ENCODE measurements around the gene MCM3AP.
A peak's percentile ranks its signal among the peaks of the same experiment; 100 is the strongest.
"Not testable (repeated sequence)": the region's sequence is repeated elsewhere in the genome, so short reads cannot be mapped to it uniquely, and the experiment has no call there.

Gene MCM3AP

DNA sequence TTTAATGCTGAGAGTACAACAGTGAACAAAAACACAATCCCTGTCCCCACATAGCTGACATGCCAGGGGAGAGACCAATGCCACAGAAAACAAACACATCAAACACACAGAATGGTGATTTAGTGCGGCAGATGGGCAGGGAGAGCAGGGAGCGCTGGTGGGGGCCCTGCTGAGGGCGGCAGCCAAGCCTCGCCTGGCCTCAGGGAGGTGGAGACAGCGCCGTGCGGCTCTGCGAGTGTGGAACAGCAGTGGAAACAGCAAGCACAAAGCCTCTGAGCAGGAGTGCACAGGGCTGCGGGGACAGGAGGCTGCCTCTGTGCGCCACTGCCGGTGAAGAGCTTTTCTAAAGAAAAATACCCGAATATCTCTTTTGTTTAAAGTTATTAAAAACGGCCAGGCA is 17.0 kb downstream of the MCM3AP start:
- no peak for ATAC-seq

DNA sequence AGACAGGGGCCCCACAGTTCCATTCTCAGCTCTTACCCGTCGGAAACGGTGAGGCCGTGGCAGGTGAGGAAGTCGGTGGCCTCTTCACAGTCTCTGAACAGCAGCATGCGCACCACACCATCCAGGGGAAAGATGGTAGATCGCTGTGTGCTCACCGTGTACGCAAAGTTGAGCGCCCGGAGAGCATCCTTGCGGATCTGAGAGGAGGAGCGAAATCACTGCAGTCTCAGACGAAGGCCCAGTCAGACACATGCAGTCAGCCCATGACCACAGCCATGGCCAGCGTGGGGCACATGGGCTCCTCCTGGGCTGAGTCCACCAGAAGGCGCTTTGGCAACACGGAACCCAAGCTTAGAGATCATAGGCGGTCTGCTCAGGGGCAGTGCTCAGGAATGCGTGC is 18.5 kb downstream of the MCM3AP start:
- no peak for ATAC-seq

DNA sequence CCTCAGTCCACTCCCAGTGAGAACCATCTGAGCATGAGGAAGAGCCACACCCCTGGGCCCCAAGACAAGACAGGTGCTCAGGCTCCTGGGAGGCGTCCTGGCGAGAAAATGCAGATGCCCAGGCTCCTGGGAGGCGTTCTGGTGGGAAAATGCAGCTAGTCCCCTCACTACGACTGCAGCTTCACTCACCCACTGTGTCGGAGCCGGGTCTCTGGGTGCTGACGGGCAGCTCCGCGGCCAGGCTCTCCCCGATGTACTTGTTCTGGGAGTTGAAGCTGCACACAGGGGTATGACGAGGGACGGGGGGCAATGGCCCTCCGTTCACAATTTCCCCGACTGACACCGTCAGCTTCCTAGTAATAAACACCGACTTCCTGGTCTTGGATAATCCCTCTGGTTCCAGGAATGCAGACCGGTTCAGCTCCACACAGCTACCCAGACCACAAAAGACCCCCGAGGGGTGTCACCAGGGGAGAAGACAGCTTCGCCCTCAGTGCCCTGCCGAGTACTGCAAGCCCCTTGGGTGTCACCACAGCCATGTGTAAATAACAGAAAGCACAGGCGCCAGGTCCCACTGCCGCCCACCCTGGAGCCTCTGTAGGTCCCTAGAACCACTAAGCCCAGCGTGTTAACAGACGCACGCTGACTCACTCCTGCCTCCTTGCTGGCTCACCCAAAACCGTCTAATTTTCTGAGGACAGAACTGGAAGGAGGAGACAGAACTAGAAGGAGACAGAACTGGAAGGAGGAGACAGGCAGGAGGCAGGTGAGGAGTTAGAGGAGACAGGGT is 19.5 kb downstream of the MCM3AP start:
- ATAC-seq, result no peak

DNA sequence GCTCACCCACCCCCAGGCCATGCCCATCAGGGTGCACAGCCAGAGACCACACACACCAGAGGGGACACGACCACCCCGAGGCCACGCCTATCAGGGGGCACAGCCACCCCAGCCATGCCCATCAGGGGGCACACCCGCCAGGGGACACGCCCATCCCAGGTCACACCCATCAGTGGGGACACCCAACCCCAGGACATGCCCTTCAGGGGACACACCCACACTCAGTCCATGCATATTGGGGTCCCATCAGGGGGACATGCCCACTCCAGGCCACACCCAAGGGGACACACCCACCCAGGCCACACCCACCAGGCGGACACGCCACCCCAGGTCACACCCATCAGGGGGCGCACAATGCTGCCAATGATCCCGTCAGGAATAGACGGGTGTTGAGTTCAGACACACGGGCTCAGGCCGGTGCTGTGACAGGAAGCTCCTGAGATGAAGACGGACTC is 20.7 kb downstream of the MCM3AP start:
- no peak for ATAC-seq

DNA sequence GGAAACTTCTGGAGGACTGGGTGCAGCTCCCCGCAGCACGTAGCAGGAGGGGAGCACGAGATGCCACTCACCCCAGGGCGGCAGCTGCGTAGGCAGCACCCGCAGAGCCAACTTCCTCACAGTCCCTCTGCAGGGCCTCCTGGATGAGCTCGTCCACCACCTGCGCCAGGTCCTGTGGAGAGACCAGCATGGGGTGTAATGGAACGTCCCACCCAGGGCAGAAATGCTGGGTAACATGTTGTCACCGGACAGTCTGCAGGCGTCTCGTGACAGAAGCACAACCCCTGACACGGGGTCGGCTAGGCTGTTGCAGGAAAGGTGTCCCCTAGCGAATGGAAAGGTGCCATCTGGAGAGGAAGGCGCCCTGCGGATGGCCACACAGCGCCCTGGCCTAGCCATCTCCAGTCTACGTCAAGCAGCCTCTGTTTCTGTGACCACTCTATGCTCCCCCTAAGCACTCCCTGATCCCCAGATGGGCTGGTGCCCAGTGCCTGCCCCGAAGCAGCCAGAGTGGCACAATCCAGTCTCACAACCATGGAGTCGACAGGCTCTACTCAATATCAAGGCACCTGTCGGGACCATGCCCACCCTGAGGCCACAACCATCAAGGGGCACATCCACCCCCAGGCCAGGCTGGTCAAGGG is 21.2 kb downstream of the MCM3AP start:
- ATAC-seq, result no peak

DNA sequence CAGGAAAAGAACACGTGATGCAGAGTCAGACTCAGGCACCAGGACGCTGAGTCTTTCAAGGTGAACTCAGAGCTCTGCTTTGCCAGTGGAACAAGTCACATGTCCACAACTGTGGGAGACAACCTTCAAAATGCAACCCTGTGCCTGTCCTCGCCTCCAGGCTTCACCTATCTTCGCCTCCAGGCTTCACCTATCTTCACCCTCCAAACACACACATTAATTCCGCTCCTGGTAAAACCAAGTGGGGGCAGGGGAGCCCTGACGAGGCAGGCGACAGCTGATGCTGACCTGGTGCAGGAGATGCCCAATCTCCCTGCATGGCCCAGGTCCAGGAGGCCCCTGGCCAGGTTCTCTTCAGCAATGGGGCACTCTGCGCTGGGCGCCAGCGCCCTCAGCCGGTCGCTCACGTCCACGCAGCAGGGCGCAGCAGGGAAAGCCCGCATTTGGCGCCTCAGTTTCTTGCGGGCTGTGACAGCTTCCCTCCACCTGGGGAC is 28.9 kb downstream of the MCM3AP start:
- ATAC-seq, result no peak

DNA sequence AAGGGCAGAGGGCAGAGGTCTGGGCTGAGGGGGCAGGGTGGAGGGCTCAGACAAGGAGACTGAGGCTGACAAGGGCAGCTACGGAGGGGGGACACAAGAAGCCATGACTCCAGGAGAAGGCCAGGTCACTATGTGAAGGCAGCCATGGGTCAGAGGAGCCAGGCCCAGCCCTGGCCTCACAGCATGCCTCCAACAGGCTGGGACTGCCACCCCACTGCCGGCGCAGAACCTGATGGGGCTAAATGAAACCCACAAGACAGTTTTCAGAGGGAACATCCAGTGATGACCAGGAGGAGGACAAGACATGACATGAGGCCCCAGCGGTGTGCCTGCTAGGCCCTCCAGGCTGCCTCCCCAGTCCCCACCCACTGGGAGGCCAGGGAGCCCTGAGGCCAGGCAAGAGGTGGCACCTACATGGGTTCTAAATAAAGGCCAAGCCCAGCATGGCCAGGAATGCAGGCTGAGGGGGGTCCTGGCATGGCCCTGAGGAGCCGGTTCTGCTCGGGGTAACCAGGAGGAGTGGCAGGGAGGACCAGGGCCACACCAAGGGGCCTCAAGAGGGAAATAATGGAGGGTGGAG is 29.6 kb downstream of the MCM3AP start:
- ATAC-seq, result no peak

DNA sequence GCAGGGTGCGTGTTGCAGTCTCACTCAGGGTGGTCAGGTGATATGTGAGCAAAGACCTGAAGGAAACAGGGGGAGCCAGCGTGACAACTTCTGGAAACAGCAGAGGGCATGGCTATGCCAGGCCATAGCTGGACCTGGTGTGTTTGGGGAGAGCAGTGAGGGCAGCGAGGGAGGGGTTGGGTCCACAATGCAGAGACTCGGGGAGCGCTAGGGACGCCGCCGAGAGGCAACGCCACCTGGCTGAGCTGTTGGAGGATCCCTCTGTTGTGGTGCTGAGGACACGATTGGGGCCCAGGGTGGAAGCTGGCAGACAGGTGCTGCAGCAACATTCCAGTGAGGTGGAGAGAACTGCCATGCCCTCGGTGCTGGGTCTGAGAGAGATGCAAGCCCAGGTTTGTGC is 30.2 kb downstream of the MCM3AP start:
- no peak for ATAC-seq

DNA sequence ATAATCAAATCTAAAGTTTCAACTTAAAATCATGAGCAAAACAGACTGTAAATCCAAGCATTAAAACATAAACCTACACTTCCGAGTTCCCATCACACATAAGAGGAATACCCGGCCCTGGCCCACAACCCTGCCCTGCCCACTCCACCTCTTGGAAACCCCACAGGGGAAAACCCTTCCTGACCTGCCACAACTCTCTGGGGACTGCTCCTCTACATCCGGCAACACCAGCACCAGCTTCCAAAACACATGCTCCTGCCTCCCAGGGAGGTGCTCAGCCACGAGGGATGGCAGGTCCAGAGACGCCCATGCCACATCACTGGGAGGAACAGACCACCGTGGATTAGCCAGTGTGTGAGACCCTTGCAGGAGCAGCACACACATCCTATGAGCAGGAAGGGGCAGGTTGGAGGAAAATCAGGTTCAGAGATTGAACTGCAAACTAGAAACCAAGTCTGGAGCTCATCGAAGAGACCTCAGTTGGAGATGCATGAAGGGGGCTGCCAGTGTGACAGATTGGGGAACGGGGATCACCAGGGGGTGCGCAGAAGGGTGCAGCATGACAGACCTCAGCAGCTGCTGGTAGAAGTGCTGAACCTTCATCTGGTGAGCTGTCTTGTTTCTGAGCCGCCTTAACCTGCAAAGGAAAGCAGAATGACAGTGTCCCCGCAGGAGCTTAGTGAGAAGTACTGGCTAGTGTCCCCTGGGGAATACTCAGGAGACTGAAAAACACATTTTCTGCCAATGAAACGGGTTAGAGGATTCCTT is 31.0 kb downstream of the MCM3AP start:
- no peak for ATAC-seq

DNA sequence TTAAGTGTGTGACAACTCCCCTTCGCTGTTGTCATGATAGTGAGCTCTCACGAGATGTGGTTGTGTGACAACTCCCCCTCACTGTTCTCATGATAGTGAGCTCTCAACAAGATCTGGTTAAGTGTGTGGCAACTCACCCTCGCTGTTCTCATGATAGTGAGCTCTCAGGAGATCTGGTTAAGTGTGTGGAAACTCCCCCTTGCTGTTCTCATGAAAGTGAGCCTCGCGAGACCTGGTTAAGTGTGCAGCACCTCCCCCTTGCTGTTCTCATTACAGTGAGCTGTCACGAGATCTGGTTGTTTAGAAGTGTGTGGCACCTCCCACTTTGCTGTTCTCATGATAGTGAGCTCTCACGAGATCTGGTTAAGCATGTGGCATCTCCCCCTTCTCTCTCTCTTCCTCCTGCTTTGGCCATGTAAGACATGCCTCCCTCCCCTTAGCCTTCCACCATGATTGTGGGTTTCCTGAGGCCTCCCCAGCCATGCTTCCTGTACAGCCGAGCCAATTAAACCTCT is 31.7 kb downstream of the MCM3AP start:
- ATAC-seq, result peak; percentile 91 to 93

DNA sequence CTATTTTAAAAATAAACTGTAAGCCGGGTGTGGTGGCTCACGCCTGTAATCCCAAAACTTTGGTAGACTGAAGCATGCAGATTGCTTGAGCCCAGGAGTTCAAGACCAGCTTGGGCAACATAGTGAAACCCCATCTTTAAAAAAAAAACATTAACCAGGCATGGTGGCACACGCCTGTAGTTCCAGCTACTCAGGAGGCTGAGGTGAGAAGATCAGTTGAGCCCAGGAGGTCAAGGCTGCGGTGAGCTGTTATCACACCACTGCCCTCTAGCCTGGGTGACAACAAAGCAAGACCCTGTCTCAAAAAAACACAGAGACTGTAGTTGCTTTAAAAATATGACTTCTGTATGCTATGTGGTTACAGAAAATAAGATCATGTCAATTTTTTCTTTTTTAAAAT is 32.6 kb downstream of the MCM3AP start:
- ATAC-seq, result no peak

DNA sequence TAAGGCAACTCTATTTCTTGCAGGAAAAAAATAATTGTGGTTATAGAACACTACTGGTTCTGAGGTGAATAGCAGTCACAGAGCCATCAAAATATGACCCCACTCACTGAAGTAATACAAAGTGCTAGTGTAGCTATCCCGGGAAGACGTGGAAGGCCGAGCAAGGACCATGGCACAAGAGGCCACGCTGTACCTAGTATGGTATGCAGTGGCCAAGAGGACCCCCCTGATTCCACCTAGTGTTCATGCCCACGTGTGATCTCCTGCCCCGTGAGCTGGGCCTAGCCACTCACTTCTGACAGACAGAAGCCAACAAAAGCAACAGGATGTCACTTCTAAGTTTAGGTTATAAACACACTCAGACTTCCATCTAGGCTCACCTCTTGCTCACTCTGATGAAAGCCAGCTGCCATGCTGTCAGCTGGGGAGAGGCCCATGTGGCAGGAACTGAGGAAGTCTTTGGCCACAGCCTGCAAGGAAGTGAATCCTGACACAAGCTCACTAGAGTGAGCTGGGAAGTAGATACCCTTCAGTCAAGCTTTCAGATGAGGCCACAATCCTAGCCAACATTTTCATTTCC is 35.2 kb downstream of the MCM3AP start:
- no peak for ATAC-seq

DNA sequence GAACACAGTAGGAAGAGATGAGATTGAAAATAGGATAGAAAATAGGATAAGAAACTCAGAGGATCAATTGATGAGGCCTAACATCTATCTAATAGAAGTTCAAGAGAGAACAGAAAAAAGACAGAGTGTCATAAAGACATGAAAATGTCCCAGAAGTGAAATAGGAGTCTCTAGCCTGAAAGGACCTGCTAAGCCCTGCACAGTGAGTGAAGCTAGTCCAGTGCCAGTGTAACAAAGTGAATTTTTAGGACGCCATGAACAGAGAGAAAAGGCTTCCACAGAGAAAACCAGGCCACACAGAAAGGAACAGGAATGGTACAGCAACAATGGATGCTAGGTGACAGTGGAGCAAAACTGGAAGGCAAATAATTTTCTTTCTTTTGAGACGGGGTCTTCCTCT is 36.6 kb downstream of the MCM3AP start:
- no peak for ATAC-seq

DNA sequence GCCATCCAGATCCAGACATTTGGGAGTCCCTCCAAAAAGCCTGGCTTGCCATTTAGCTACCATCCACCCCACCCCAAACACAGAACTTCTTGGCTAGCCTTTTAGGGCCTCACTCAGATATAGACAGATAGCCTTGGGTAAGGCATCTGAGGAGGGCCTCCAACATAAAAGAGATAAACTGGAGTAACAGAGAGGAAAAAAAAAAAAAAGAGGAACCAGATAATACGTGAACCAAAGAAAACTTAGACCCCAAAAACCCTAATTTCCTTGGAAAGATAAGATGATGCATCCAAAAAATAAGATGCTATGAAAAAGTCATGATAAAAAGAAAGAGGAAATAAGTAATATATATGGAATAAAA is 37.0 kb downstream of the MCM3AP start:
- no peak for ATAC-seq

DNA sequence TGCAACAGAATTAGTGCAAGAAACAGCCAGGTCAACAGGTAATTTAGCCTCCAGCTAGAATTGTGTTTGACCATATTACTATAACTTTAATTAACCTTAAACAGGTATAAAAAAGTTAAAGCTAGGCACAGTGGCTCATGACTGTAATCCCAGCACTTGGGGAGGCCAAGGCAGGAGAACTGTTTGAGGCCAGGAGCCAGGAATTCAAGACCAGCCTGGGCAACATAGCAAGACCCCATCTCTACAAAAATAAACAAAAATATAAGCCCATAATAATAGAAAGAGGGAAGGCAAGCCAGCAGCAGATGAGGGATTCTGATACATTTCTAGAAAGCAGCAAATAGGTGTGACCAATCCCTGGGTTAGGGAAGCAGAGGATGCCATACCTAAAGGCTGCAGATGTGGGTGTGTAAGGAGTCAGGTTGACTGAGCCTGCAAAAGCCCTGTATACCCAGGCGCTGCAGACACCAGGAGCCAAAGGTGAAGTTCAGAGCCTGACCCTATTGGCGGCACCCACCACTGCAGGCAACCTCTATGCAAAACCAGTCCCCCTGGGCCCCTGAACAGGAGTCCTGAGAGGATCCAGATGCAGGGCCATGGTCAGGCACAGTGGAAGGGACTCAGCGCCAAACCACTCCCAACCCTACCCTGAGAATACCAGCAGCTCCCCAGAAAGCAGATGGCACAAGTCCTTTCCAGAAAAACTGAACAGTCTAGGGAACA is 37.6 kb downstream of the MCM3AP start:
- ATAC-seq, result no peak

DNA sequence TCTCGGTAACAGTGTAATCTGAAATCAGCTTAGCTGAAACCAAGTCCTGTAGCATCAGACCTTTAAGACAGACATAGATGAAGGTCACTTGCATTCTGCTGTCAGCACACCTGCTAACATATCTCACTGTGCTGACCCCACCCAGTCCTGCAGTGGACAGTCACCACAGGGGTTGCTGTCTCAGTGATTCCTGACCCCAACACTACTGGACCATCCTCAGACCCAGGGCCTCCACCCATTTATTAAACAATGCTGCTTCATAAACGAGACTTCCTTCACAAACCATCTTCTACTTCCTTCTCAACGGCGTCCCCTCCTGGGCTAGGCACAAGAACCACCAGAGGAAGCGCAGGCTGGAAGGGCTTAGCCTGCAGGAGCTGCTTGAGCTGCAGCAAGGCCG is 39.1 kb downstream of the MCM3AP start:
- ATAC-seq, result no peak

DNA sequence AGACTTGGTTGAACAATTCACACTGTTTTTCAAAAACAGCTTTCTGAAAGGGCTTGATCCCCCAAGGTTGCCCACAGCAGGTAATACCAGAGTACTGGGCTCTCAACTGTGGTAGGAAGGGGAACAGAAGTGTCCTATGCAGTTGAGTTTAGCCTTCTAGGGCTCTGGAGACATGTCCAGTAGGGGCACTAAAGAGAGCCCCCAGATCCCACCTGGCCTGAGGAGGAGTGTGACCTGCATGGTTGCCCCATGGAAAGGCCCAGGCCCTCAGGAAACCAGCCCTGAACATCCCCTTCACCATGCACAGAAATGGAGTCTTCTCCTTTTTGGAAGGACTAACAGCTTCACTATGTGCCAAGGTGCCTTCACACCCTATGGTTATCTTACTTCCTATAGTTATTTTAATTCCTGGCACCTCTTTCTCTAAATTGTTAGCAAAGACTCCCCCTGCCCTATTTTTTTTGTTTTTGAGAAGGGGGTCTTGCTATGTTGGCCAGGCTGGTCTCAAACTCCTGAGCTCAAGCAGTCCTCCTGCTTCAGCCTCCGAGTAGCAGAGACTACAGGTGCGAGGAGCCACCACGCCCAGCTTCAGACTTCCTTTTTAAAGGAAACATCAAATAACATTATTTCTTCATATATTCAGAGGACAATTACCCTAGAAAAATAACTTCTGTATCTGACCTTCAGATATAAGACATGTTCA is 40.0 kb downstream of the MCM3AP start:
- no peak for ATAC-seq

DNA sequence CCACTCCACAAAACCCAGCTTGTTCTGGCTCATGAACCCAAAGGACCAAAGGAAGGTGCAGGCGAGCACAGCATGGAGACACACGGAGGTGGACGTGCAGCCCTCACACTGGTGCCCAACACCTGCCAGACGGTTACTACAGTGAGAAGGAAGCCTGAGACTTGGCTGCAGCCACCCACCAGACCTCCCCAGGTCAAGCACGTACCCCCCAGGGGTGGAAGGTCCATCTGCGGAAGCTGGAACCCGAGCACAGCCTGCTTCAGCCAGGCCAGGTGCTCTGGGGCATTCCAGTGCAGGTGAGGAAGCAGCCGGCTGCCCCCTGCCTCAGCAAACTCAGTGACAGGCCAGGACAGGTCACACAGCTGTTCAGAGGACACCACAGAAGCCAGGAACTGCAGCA is 40.8 kb downstream of the MCM3AP start:
- ATAC-seq, result no peak

DNA sequence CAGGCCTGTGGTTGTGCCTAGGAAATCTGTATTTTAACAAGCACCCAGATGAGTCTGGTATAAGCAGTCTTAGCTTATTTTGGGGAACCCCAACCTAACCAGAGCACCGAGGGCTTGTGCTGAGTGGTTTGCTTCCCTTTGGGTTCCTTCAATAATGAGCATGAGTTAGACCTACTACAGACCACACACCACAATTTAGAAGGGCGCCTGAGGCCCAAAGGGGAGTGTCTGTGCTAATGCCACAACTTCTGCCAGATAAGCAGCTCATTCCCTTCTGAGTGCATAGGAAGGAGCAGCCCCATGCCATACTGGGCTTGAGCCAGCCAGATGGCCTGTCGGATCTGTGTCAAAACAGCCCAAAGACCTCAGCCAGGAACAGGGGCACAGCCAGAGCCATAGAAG is 41.5 kb downstream of the MCM3AP start:
- no peak for ATAC-seq

DNA sequence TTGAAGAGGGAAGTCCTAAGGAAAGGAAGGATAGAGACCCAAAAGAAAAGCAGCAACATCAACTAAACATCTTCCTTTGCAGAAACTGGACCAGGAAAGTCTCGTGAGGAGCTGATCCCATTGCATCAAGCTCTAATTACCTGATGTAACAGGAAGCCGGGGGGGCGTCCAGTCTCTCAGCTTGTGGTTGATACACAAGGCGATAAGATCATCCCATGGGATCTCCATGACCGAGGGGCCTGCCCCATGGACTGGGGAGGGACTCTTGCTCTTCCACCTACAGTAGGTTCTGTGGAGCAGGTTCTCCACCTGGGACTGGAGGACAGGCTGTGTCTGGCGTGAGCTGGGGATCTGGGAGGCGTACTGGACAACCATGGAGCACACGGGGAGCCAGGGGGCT is 42.1 kb downstream of the MCM3AP start:
- ATAC-seq, result no peak

DNA sequence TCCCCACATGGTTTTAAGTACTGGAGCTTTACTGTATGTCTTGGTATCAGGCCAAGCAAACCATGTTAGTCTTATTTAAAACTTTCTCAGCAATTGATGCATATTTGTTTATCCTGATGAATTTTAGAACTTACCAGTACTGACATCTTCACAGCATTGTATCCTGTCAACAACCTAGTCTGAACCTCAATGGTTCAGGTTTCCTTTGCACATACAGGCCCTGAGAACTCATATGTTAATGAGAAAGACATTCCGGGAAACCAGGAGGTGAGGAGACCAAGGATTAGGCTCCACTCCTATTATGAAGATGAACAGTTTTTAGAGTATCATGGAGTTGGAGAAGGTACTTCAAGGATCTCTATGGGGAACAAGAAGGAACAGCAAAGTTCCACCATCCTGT is 43.8 kb downstream of the MCM3AP start:
- ATAC-seq, result not testable (repeated sequence)

Data from activated CD4-positive, CD25-positive, alpha-beta regulatory T cell treated with anti-CD3 and anti-CD28 coated beads, Interleukin-2, amount 50 U/mL, for 24 hours (primary cell).